ENCODE results near the gene PPP1R2B.

PPP1R2B gene

GRCh38 chr5:156824800-156825199, 25.3 kb upstream of the PPP1R2B start:
- Histone ChIP-seq H3K27me3 (ENCODE audit: insufficient read depth, low read length, poor library complexity) (peaks cover 9% of the 10 kb centered on the region), H3K36me3 (ENCODE audit: insufficient read depth, low read length) (no peaks in the 10 kb centered on the region), H3K27ac (ENCODE audit: low read length) (no peak overlapping the region), H2AFZ (ENCODE audit: low read depth, low read length) (no peak overlapping the region), H3K9ac (ENCODE audit: low read depth, low read length) (no peak overlapping the region), H3K4me2 (ENCODE audit: insufficient read depth, low read length) (no peak overlapping the region), H3K4me1 (ENCODE audit: insufficient read depth, low read length) (no peaks in the 10 kb centered on the region), H3K79me2 (ENCODE audit: insufficient read depth, low read length) (no peaks in the 10 kb centered on the region), H3K9me3 (ENCODE audit: insufficient read depth, low read length, severe bottlenecking) (no peaks in the 10 kb centered on the region), H3K4me3 (ENCODE audit: low read depth in 1 of 2, low read length in 2 of 2) (no peak overlapping the region), H4K20me1 (ENCODE audit: insufficient read depth, low read length) (no peaks in the 10 kb centered on the region)
- TF ChIP-seq CTCF (IDR thresholded peaks at IDR 0.05; ENCODE audit: borderline replicate concordance, extremely low read depth, low read length, poor library complexity, severe bottlenecking) = peak; percentile 45
- no peak for TF ChIP-seq EZH2 (IDR thresholded peaks at IDR 0.05; ENCODE audit: borderline replicate concordance, low read depth, low read length, severe bottlenecking)
- no peak for DNase-seq
- ATAC-seq (ENCODE audit: insufficient read depth, low read depth) = no peak

GRCh38 chr5:156825688-156826087, 24.4 kb upstream of the PPP1R2B start:
- H3K9ac ChIP-seq (ENCODE audit: low read depth, low read length) = no peak overlapping the region
- no peak for ATAC-seq (ENCODE audit: insufficient read depth, low read depth)
- H2AFZ ChIP-seq (ENCODE audit: low read depth, low read length) = no peak overlapping the region
- H3K9me3 ChIP-seq (ENCODE audit: insufficient read depth, low read length, severe bottlenecking) = no peaks in the 10 kb centered on the region
- H3K79me2 ChIP-seq (ENCODE audit: insufficient read depth, low read length) = no peaks in the 10 kb centered on the region
- no peak overlapping the region for H3K4me2 ChIP-seq (ENCODE audit: insufficient read depth, low read length)
- H3K36me3 ChIP-seq (ENCODE audit: insufficient read depth, low read length) = no peaks in the 10 kb centered on the region
- no peak overlapping the region for H3K27ac ChIP-seq (ENCODE audit: low read length)
- no peak overlapping the region for H3K4me3 ChIP-seq (ENCODE audit: low read depth in 1 of 2, low read length in 2 of 2)
- H3K27me3 ChIP-seq (ENCODE audit: insufficient read depth, low read length, poor library complexity) = peaks cover 9% of the 10 kb centered on the region
- TF ChIP-seq EZH2 (IDR thresholded peaks at IDR 0.05; ENCODE audit: borderline replicate concordance, low read depth, low read length, severe bottlenecking) (no peak), CTCF (IDR thresholded peaks at IDR 0.05; ENCODE audit: borderline replicate concordance, extremely low read depth, low read length, poor library complexity, severe bottlenecking) (no peak)
- H3K4me1 ChIP-seq (ENCODE audit: insufficient read depth, low read length) = no peaks in the 10 kb centered on the region
- no peak for DNase-seq
- no peaks in the 10 kb centered on the region for H4K20me1 ChIP-seq (ENCODE audit: insufficient read depth, low read length)

GRCh38 chr5:156826150-156826549, 23.9 kb upstream of the PPP1R2B start:
- Histone ChIP-seq H3K27ac (ENCODE audit: low read length) (no peak overlapping the region), H3K4me2 (ENCODE audit: insufficient read depth, low read length) (no peak overlapping the region), H4K20me1 (ENCODE audit: insufficient read depth, low read length) (no peaks in the 10 kb centered on the region), H3K9ac (ENCODE audit: low read depth, low read length) (no peak overlapping the region), H3K4me1 (ENCODE audit: insufficient read depth, low read length) (no peaks in the 10 kb centered on the region), H2AFZ (ENCODE audit: low read depth, low read length) (no peak overlapping the region), H3K9me3 (ENCODE audit: insufficient read depth, low read length, severe bottlenecking) (no peaks in the 10 kb centered on the region), H3K36me3 (ENCODE audit: insufficient read depth, low read length) (no peaks in the 10 kb centered on the region), H3K27me3 (ENCODE audit: insufficient read depth, low read length, poor library complexity) (peaks cover 9% of the 10 kb centered on the region), H3K79me2 (ENCODE audit: insufficient read depth, low read length) (no peaks in the 10 kb centered on the region), H3K4me3 (ENCODE audit: low read depth in 1 of 2, low read length in 2 of 2) (no peak overlapping the region)
- DNase-seq (no peak), ATAC-seq (ENCODE audit: insufficient read depth, low read depth) (no peak)
- TF ChIP-seq CTCF (IDR thresholded peaks at IDR 0.05; ENCODE audit: borderline replicate concordance, extremely low read depth, low read length, poor library complexity, severe bottlenecking) (no peak), EZH2 (IDR thresholded peaks at IDR 0.05; ENCODE audit: borderline replicate concordance, low read depth, low read length, severe bottlenecking) (no peak)

- Histone ChIP-seq H3K27me3 (ENCODE audit: insufficient read depth, low read length, poor library complexity) (peaks cover 2% of the 10 kb centered on the region), H3K27ac (ENCODE audit: low read length) (no peak overlapping the region), H3K4me3 (ENCODE audit: low read depth in 1 of 2, low read length in 2 of 2) (no peak overlapping the region), H2AFZ (ENCODE audit: low read depth, low read length) (no peak overlapping the region), H3K79me2 (ENCODE audit: insufficient read depth, low read length) (no peaks in the 10 kb centered on the region), H3K36me3 (ENCODE audit: insufficient read depth, low read length) (no peaks in the 10 kb centered on the region), H3K9ac (ENCODE audit: low read depth, low read length) (no peak overlapping the region), H3K9me3 (ENCODE audit: insufficient read depth, low read length, severe bottlenecking) (no peaks in the 10 kb centered on the region), H3K4me2 (ENCODE audit: insufficient read depth, low read length) (no peak overlapping the region), H4K20me1 (ENCODE audit: insufficient read depth, low read length) (no peaks in the 10 kb centered on the region), H3K4me1 (ENCODE audit: insufficient read depth, low read length) (no peaks in the 10 kb centered on the region)
- TF ChIP-seq EZH2 (IDR thresholded peaks at IDR 0.05; ENCODE audit: borderline replicate concordance, low read depth, low read length, severe bottlenecking) (no peak), CTCF (IDR thresholded peaks at IDR 0.05; ENCODE audit: borderline replicate concordance, extremely low read depth, low read length, poor library complexity, severe bottlenecking) (no peak)
- DNase-seq = no peak
- no peak for ATAC-seq (ENCODE audit: insufficient read depth, low read depth)
Observed at GRCh38 chr5:156834916-156835315, 15.2 kb upstream of the PPP1R2B start.
